Activated CD8-positive, alpha-beta T cell treated with anti-CD3 and anti-CD28 coated beads, Interleukin-2, amount 10 ng/mL, durations not matched to agents 7 days and 5 days (primary cell): ENCODE measurements around the gene ITPR1. TPM values are rescaled to one million over a fixed set of nuclear protein-coding genes. Genes with fewer than 3 reads are reported as not detected.

Experiments
- ATAC-seq: fragments of 150-1000 bp; cut with Tn5 transposase; one replicate; pipeline ENCODE4 v1.10.0; 2021; ENCODE audit warnings: moderate library complexity
- CTCF ChIA-PET: fragments of 350-600 bp; sonication (Branson Sonifier 250); formaldehyde crosslinking; loops from one replicate; lab custom pipeline; 2021; ENCODE audit warnings: antibody characterized with exemption; lab: Charles Lee
- POLR2A ChIA-PET: fragments of 350-600 bp; sonication (Branson Sonifier 250); formaldehyde crosslinking; loops from one replicate; lab custom pipeline; 2021; ENCODE audit warnings: antibody characterized with exemption; lab: Charles Lee
- DNase-seq: peaks from one replicate; pipeline ENCODE4 v3.0.0-alpha.2; 2020
- H3K27ac Mint-ChIP-seq: one replicate; pipeline ENCODE4 v1.8.0; 2021; ENCODE audit warnings: mild to moderate bottlenecking, mixed read lengths
- H3K27me3 Mint-ChIP-seq: one replicate; pipeline ENCODE4 v1.8.0; 2021; ENCODE audit warnings: low read depth, mixed read lengths
- H3K36me3 Mint-ChIP-seq: one replicate; pipeline ENCODE4 v1.8.0; 2021; ENCODE audit warnings: low read depth, mixed read lengths
- H3K4me1 Mint-ChIP-seq: one replicate; pipeline ENCODE4 v1.8.0; 2021; ENCODE audit warnings: low read depth, mixed read lengths
- H3K4me3 Mint-ChIP-seq: one replicate; pipeline ENCODE4 v1.8.0; 2021; ENCODE audit warnings: mild to moderate bottlenecking, mixed read lengths
- H3K9me3 Mint-ChIP-seq: one replicate; pipeline ENCODE4 v1.8.0; 2022; ENCODE audit warnings: mixed read lengths; ENCODE audit not compliant: insufficient read depth
- total RNA-seq, 2 experiments: library from RNA; stranded (reverse); gene quantifications; one replicate each; pipeline ENCODE4 v1.2.3, GENCODE V29; 2021

ITPR1 gene
- total RNA-seq, 2 experiments from 2014 or later = 53.8 to 57.3 TPM

DNA sequence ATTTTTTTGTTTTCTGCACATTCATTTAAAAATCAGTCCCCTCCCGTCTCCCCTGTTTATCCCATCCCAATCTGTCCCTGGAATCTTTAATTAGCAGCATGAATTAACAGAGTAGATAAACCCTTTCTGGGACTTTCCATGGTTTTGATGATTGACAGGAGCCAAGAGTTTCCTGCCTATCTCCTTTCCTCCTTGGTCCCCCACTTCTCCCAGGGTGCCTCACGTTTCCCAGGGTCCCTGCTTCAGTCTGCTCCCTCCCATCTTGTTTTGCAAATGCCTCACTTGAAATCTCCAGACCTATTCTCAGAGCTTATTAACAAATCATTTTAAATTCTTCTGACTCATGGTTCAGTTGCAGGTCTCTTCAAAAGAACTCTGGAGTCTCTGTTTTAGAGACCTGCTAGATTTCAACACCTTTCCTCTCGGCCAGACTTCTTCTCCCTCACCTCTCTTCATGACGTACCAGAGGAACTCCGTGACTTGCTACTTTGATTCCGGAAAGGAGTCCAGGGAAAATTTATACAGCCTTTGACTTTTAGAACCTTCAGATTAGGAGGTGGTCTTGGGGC is 238.5 kb downstream of the ITPR1 start:
- CTCF ChIA-PET = interaction anchor here (1.8 kb wide), 1 partner anchor 20 kb away, joined by 7 read pairs; no protein-coding TSS in a partner anchor
- Mint-ChIP-seq H3K4me3 (no peak overlapping the region), H3K27ac (no peak overlapping the region), H3K36me3 (peaks cover 77% of the 10 kb centered on the region), H3K4me1 (peaks cover 57% of the 10 kb centered on the region), H3K9me3 (no peaks in the 10 kb centered on the region), H3K27me3 (no peaks in the 10 kb centered on the region)
- ATAC-seq (no peak), DNase-seq (no peak)
- POLR2A ChIA-PET = no interaction called here

DNA sequence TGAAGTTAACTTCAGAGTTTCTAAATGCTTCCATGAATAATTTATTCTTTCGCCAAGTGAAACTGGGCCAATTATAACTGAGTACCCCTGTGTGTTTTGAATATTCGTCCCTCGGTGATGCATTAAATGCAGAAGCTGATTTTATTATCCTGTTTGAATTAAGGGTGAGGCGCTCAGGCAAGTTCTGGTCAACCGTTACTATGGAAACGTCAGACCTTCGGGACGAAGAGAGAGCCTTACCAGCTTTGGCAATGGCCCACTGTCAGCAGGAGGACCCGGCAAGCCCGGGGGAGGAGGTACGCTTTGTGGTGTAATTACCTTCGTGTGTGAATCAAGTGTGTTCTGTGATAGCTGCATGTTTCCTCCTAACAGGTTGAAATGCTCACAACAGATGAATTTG is 239.8 kb downstream of the ITPR1 start:
- Mint-ChIP-seq H3K4me3 (no peak overlapping the region), H3K36me3 (peaks cover 82% of the 10 kb centered on the region), H3K9me3 (peaks cover 11% of the 10 kb centered on the region), H3K4me1 (peaks cover 66% of the 10 kb centered on the region), H3K27me3 (no peaks in the 10 kb centered on the region), H3K27ac (no peak overlapping the region)
- POLR2A ChIA-PET = no interaction called here
- CTCF ChIA-PET = interaction anchor here (0.8 to 3.0 kb wide), 4 partner anchors 12 to 244 kb away, joined by 3 to 10 read pairs (median 6); no protein-coding TSS in a partner anchor
- ATAC-seq (no peak), DNase-seq (no peak)

DNA sequence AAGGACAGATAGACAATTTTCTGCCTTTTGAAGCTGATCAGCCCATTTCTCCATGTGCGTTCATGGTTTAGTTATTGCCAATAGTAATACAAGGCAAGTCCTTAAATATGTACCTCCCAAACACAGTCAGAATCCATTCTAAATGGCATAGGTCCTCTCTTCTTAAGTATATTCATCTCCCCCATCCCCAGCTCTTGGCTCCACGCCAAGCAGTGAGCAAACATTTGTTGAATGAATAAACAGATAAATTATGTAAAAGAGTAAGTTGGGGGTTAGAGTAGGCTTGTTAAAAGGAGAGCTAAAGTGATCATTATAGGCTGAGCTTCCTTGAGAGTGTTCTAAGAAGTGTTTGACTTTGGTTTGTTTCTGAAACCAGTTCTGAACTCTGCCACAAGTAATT is 241.3 kb downstream of the ITPR1 start:
- POLR2A ChIA-PET = interaction anchor here (1.0 kb wide), 1 partner anchor 245 kb away, joined by 3 read pairs; the partner anchor contains the start of gene BHLHE40
- Mint-ChIP-seq H3K4me3 (no peak overlapping the region), H3K9me3 (peaks cover 17% of the 10 kb centered on the region), H3K4me1 (peaks cover 78% of the 10 kb centered on the region), H3K27me3 (no peaks in the 10 kb centered on the region), H3K27ac (peak overlapping the region; percentile 63), H3K36me3 (peaks cover 85% of the 10 kb centered on the region)
- ATAC-seq (no peak), DNase-seq (no peak)
- CTCF ChIA-PET = interaction anchor here (0.9 to 3.0 kb wide), 6 partner anchors 14 to 306 kb away, joined by 3 to 14 read pairs (median 5); no protein-coding TSS in a partner anchor

DNA sequence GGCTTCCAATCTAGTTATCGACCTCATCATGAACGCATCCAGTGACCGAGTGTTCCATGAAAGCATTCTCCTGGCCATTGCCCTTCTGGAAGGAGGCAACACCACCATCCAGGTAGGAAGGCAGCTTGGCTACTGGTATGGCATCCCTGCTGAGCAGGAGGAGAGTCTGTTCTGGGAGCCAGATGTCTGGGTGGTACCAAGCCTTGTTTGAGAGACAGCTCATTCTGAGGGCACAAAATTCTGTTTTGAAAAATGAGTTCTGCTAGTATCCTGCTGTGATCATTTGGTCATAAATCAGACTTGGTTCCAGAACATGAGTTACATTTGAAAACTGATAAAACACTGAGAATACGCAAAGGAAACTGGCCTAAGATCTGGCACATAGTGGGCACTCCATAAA is 242.1 kb downstream of the ITPR1 start:
- no peak for DNase-seq
- H3K36me3 Mint-ChIP-seq = peaks cover 91% of the 10 kb centered on the region
- peak overlapping the region; percentile 63 for H3K27ac Mint-ChIP-seq
- peaks cover 86% of the 10 kb centered on the region for H3K4me1 Mint-ChIP-seq
- ChIA-PET CTCF (interaction anchor here (1.4 to 3.0 kb wide), 5 partner anchors 14 to 246 kb away, joined by 3 to 14 read pairs (median 7); no protein-coding TSS in a partner anchor), POLR2A (interaction anchor here (0.7 to 1.4 kb wide), 4 partner anchors 8 to 322 kb away, joined by 3 to 4 read pairs (median 3); partner anchors contain the start of gene BHLHE40)
- H3K4me3 Mint-ChIP-seq = no peak overlapping the region
- no peak for ATAC-seq
- H3K9me3 Mint-ChIP-seq = peaks cover 25% of the 10 kb centered on the region
- H3K27me3 Mint-ChIP-seq = no peaks in the 10 kb centered on the region

DNA sequence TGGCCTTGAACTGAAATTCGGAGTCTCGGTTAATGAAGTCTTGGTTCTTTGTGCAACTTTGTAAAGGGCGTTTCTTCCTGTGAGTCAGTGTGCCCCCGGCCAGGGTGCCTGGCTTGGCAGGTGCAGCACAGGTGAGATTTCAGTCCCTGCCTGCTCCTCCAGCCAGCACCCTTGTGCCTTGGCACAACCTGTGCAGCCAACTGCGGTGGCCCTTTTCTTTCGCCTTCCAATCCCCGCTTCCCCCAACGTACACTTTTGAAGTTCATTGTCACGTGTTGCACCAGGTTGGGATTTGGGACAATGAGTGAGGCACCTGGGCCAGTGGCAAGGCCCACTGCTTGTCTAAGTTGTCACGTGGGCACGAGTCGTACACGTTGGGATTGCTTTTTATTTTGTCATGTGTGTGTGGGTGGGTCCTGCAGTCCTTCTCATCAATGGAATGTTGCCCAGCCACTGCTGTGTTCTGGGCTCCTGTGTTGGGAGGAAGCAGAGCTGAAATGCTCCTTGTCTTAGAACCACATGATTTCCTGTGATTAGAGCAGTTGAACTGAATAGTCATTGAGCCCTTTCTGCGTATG is 243.2 kb downstream of the ITPR1 start:
- CTCF ChIA-PET = interaction anchor here (1.3 kb wide), 1 partner anchor 25 kb away, joined by 3 read pairs; no protein-coding TSS in a partner anchor

DNA sequence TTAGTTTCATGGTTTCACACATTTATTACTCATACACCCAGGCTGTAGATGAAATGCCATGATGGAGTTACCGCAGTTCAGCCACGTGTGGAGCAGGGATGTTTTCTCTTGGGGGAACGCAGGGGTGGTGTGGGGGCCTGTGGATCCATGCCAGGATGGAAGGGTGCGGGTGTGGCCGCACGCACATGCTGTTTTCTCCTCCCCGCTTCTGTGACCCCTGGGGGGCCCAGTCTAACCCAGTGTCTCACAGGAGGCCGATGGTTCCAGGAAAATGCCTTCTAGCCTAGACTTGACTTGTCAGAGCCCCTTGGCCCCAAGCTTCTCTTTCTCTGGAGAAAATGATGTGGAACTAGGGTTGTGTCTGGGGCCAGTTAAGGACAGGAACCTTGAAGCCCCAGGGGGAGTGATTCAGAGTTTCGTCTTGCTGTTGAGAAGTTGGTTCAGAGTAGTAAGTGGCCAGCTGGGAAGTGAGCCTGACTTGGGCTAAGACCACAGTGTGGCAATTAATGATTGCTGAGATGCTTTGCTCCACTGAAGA is 245.7 kb downstream of the ITPR1 start:
- Mint-ChIP-seq H3K27ac (peak overlapping the region; percentile 97), H3K4me1 (peaks cover 84% of the 10 kb centered on the region), H3K36me3 (peaks cover 85% of the 10 kb centered on the region), H3K9me3 (peaks cover 31% of the 10 kb centered on the region), H3K27me3 (no peaks in the 10 kb centered on the region), H3K4me3 (peak overlapping the region; percentile 6)
- ATAC-seq (no peak), DNase-seq (no peak)
- CTCF ChIA-PET = interaction anchor here (1.2 to 2.3 kb wide), 2 partner anchors 27 to 82 kb away, joined by 5 to 8 read pairs; no protein-coding TSS in a partner anchor
- POLR2A ChIA-PET = interaction anchor here (1.1 to 2.0 kb wide), 4 partner anchors 91 to 241 kb away, joined by 3 to 15 read pairs (median 6); partner anchors contain the start of gene BHLHE40

More for the DNA sequence above, 243.2 kb downstream of the ITPR1 start:
- Mint-ChIP-seq H3K27ac (peak overlapping the region; percentile 97), H3K4me3 (no peak overlapping the region), H3K27me3 (no peaks in the 10 kb centered on the region), H3K4me1 (peaks cover 91% of the 10 kb centered on the region), H3K36me3 (peaks cover 95% of the 10 kb centered on the region), H3K9me3 (peaks cover 31% of the 10 kb centered on the region)
- no peak for ATAC-seq
- DNase-seq = no peak
- POLR2A ChIA-PET = no interaction called here

DNA sequence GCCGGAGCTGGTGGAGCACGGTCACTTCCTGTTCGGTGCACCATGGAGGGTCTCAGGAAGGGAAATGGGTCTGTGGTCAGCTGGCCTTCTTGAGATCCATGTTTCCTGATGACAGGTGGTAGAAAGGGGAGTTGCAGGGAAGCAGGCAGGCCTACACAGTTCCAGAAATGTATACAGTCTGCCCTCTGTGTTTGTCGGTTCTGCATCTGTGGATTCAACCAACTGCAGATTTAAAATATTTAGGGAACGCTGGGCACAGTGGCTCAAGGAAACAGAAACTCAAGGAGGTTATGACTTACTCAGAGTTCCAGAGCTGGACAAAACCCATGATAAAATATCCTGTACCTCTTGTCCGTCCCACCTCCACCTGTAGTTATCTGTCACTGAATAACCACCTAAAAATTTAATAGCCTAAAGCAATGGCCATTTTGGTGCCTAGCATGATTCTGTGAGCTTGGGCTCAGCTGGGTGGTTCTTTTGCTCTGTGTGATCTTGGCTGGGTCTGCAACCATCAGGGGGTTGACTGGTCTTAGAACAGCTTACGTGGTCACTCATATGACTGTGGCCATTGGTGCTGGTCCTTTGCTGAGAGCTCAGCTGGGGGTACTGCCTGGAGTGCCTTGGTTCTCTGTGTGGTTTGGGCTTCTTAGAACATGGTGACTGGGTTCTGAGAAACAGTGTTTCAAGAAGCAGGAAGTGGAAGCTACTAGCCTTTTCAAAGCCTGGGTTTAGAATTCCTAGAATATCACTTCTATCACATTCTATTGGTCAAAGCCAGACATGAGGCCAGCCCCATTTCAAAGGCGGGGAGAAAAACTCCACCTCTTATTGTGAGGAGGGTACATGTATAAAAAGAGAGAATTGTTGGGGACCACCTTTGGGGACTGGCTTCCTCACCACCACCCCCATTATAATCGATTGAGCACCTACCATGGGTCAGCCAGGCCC is 246.4 kb downstream of the ITPR1 start:
- ChIA-PET CTCF (interaction anchor here (0.6 to 2.3 kb wide), 7 partner anchors 9 to 272 kb away, joined by 3 to 8 read pairs (median 3); no protein-coding TSS in a partner anchor), POLR2A (interaction anchor here (1.0 to 2.0 kb wide), 6 partner anchors 86 to 240 kb away, joined by 3 to 15 read pairs (median 4); partner anchors contain the start of gene BHLHE40)
- peak; percentile 80 for DNase-seq
- ATAC-seq = peak; percentile 79
- H3K4me3 Mint-ChIP-seq = peak overlapping the region; percentile 23
- H3K4me1 Mint-ChIP-seq = peaks cover 81% of the 10 kb centered on the region
- H3K27ac Mint-ChIP-seq = peak overlapping the region; percentile 97
- H3K9me3 Mint-ChIP-seq = peaks cover 31% of the 10 kb centered on the region
- no peaks in the 10 kb centered on the region for H3K27me3 Mint-ChIP-seq
- H3K36me3 Mint-ChIP-seq = peaks cover 82% of the 10 kb centered on the region

DNA sequence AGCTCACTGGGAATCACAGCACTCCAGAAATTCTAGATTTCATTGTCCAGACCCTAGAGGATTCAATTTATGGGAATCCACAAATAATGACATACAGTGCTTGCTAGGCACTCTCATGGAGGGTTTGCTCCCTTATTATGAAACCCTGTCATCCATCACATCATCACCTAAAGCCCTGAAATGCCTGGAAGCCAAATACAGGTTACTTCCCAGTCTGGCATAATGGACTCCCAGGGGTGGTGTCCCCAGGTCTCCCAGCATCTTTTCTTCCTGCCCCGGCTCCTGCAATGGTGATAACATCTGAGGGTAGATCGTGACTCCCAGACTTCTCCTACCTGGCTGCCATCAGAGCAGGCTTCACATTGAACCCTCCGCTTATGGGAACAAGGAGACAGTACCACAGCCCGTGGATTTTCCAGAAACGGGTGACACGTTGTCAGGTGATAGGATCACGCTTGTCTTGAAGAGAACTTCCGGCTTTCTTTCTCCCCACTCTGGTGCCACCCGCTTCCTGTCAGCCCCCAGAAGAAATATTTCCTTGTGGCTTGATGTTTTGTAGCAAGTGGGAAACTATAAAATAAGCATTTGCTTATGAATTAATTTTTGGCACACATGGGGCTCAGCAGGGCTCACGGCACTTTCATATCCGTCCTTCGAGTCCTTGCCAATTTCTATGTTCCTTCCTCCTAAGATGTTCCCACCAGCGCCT is 247.4 kb downstream of the ITPR1 start:
- ChIA-PET POLR2A (interaction anchor here (1.0 to 2.0 kb wide), 4 partner anchors 85 to 239 kb away, joined by 4 to 15 read pairs (median 7); partner anchors contain the start of gene BHLHE40), CTCF (interaction anchor here (1.1 to 2.3 kb wide), 3 partner anchors 29 to 236 kb away, joined by 3 to 8 read pairs (median 5); no protein-coding TSS in a partner anchor)
- peak; percentile 10 for ATAC-seq
- Mint-ChIP-seq H3K4me1 (peaks cover 79% of the 10 kb centered on the region), H3K36me3 (peaks cover 77% of the 10 kb centered on the region), H3K27ac (peak overlapping the region; percentile 97), H3K9me3 (peaks cover 31% of the 10 kb centered on the region), H3K27me3 (no peaks in the 10 kb centered on the region), H3K4me3 (peak overlapping the region; percentile 23)
- peak; percentile 35 for DNase-seq

DNA sequence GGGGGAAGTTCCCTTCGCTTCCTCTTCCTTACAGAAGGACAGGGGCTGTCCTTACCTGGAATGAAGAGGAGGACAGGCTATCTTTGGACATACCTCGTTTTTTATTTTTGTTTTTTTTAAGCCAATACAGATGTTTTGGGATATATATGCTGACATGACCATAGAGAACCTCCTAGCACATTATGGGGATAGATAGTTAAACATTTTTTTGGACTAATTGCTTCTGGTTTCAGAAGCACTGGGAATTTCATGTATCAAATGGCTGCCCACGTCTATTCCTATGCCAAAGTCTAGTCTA is 247.9 kb downstream of the ITPR1 start:
- no peak for DNase-seq
- POLR2A ChIA-PET = no interaction called here
- peaks cover 78% of the 10 kb centered on the region for H3K4me1 Mint-ChIP-seq
- ATAC-seq = no peak
- CTCF ChIA-PET = interaction anchor here (0.7 to 1.7 kb wide), 2 partner anchors 20 to 30 kb away, joined by 3 to 6 read pairs; no protein-coding TSS in a partner anchor
- no peaks in the 10 kb centered on the region for H3K27me3 Mint-ChIP-seq
- H3K4me3 Mint-ChIP-seq = peak overlapping the region; percentile 13
- peak overlapping the region; percentile 97 for H3K27ac Mint-ChIP-seq
- peaks cover 79% of the 10 kb centered on the region for H3K36me3 Mint-ChIP-seq
- H3K9me3 Mint-ChIP-seq = peaks cover 31% of the 10 kb centered on the region
